PC-3 (cell line): Measurements from ENCODE around the gene SF3B2. TPM values are rescaled to one million over a fixed set of nuclear protein-coding genes. Genes with fewer than 3 reads are reported as not detected.

ENCODE experiments used
- ATAC-seq: fragments of 200-7000 bp; cut with Tn5 transposase; 2 replicates; pipeline ENCODE4 v1.9.1; 2020; ENCODE audit warnings: mild to moderate bottlenecking, moderate library complexity
- BruUV-seq: library from RNA; stranded (reverse); fragments of 400-500 nt; replicated peaks from 2 replicates; lab custom pipeline; 2021; lab: Mats Ljungman, UMichigan
- CTCF ChIA-PET: fragments of 300-600 bp; sonication (Branson Sonifier 250); formaldehyde crosslinking; loops from one replicate; lab custom pipeline; 2022; ENCODE audit warnings: antibody characterized with exemption; lab: Charles Lee
- POLR2A ChIA-PET: fragments of 300-600 bp; sonication (Branson Sonifier 250); formaldehyde crosslinking; loops from one replicate; lab custom pipeline; 2022; ENCODE audit warnings: antibody characterized with exemption; ENCODE audit not compliant: unreplicated experiment; lab: Charles Lee
- DNase-seq: peaks from one replicate; pipeline ENCODE4 v3.0.0-alpha.2; 2015
- H2AFZ ChIP-seq: fragments of 300-600 bp; sonication (generic); 2 replicates; pipeline ENCODE4 v1.6.0; 2016; ENCODE audit warnings: antibody characterized with exemption, low read length
- H3F3A ChIP-seq: fragments of 300-600 bp; sonication (generic); one replicate; pipeline ENCODE4 v1.6.0; 2017; ENCODE audit warnings: antibody characterized with exemption, low read length, control low read depth, mild to moderate bottlenecking; ENCODE audit not compliant: unreplicated experiment
- H3K27ac ChIP-seq: fragments of 300-600 bp; sonication (generic); 2 replicates; pipeline ENCODE4 v1.5.1; 2016; ENCODE audit warnings: mild to moderate bottlenecking, low read length
- H3K27me3 ChIP-seq: fragments of 300-600 bp; sonication (generic); 2 replicates; pipeline ENCODE4 v1.6.1; 2016; ENCODE audit warnings: low read length, mixed read lengths
- H3K36me3 ChIP-seq: fragments of 300-600 bp; sonication (generic); 2 replicates; pipeline ENCODE4 v1.6.1; 2016; ENCODE audit warnings: low read depth, mixed run types, low read length, mixed read lengths
- H3K4me1 ChIP-seq: fragments of 300-600 bp; sonication (generic); 2 replicates; pipeline ENCODE4 v1.5.1; 2016; ENCODE audit warnings: low read length; ENCODE audit not compliant: insufficient read depth
- H3K4me2 ChIP-seq: fragments of 300-600 bp; sonication (generic); 2 replicates; pipeline ENCODE4 v1.6.0; 2016; ENCODE audit warnings: low read length
- H3K4me3 ChIP-seq: fragments of 300-600 bp; sonication (generic); 2 replicates; pipeline ENCODE4 v1.5.1; 2016; ENCODE audit warnings: mild to moderate bottlenecking, low read length, mixed read lengths
- H3K79me2 ChIP-seq: fragments of 300-600 bp; sonication (generic); 2 replicates; pipeline ENCODE4 v1.6.1; 2017; ENCODE audit warnings: low read length, mixed read lengths
- H3K9ac ChIP-seq: fragments of 300-600 bp; sonication (generic); 2 replicates; pipeline ENCODE4 v1.6.0; 2016; ENCODE audit warnings: mild to moderate bottlenecking, low read length
- H3K9me2 ChIP-seq: fragments of 300-600 bp; sonication (generic); replicated peaks from 2 replicates; pipeline ENCODE4 v1.6.1; 2016; ENCODE audit warnings: mixed run types, low read length, mixed read lengths
- H3K9me3 ChIP-seq: fragments of 300-600 bp; sonication (generic); 2 replicates; pipeline ENCODE4 v1.6.1; 2016; ENCODE audit warnings: low read length, mixed read lengths
- H4K20me1 ChIP-seq: fragments of 300-600 bp; sonication (generic); 2 replicates; pipeline ENCODE4 v1.6.1; 2016; ENCODE audit warnings: low read length, mixed read lengths
- CTCF ChIP-seq: fragments of 300-600 bp; sonication (generic); conservative IDR thresholded peaks from 2 replicates; pipeline ENCODE4 v1.5.1; 2017; ENCODE audit warnings: antibody characterized with exemption, low read depth, mild to moderate bottlenecking, low read length
- EZH2 ChIP-seq: fragments of 300-600 bp; sonication (generic); IDR thresholded peaks from one replicate; pipeline ENCODE4 v1.6.1; 2017; ENCODE audit warnings: antibody characterized with exemption, mild to moderate bottlenecking, low read length; ENCODE audit not compliant: unreplicated experiment
- EZH2phosphoT487 ChIP-seq: fragments of 300-600 bp; sonication (generic); IDR thresholded peaks from 2 replicates; pipeline ENCODE4 v1.6.1; 2018; ENCODE audit warnings: mild to moderate bottlenecking, antibody characterized with exemption, low read length, borderline replicate concordance
- intact Hi-C: fragments of 100-400 bp; cut with micrococcal nuclease; formaldehyde crosslinking; loops from 2 replicates; pipeline ENCODE4 v1.9.0; 2023
- total RNA-seq: library from RNA; depleted of rRNA; stranded (reverse); fragments of >200 nt; gene quantifications from 2 replicates; pipeline ENCODE4 v1.2.3, GENCODE V29; 2014

The SF3B2 gene
- total RNA-seq, 1 experiment from 2014 or later = 241 TPM

GRCh38 chr11:66056501-66056900, 4.3 kb downstream of the SF3B2 start:
- Histone ChIP-seq H3K9me2 (no peaks in the 10 kb centered on the region), H3K4me2 (no peak overlapping the region), H4K20me1 (no peaks in the 10 kb centered on the region), H3K27ac (no peak overlapping the region), H3K79me2 (peaks cover 37% of the 10 kb centered on the region), H3K4me3 (no peak overlapping the region), H3K9me3 (no peaks in the 10 kb centered on the region), H3F3A (no peaks in the 10 kb centered on the region), H2AFZ (no peak overlapping the region), H3K27me3 (no peaks in the 10 kb centered on the region), H3K4me1 (peaks cover 8% of the 10 kb centered on the region), H3K36me3 (peaks cover 67% of the 10 kb centered on the region), H3K9ac (no peak overlapping the region)
- intact Hi-C loops = no loop called here
- POLR2A ChIA-PET = no interaction called here
- ATAC-seq (no peak), DNase-seq (no peak)
- TF ChIP-seq CTCF (no peak), EZH2phosphoT487 (no peak), EZH2 (no peak)
- CTCF ChIA-PET = no interaction called here
- BruUV-seq = no TSS peak

- peaks cover 93% of the 10 kb centered on the region for H3K36me3 ChIP-seq
- no peaks in the 10 kb centered on the region for H3K9me3 ChIP-seq
- ATAC-seq (no peak), DNase-seq (no peak)
- H3K9me2 ChIP-seq = no peaks in the 10 kb centered on the region
- H2AFZ ChIP-seq = no peak overlapping the region
- H3K27ac ChIP-seq = no peak overlapping the region
- intact Hi-C loops = no loop called here
- ChIA-PET CTCF (interaction anchor here (0.6 kb wide), 2 partner anchors 8 kb away, joined by 3 read pairs; partner anchors contain the start of gene SF3B2), POLR2A (no interaction called here)
- H3K4me3 ChIP-seq = no peak overlapping the region
- peaks cover 18% of the 10 kb centered on the region for H3K79me2 ChIP-seq
- H3K4me1 ChIP-seq = no peaks in the 10 kb centered on the region
- no peak overlapping the region for H3K4me2 ChIP-seq
- H4K20me1 ChIP-seq = no peaks in the 10 kb centered on the region
- BruUV-seq = no TSS peak
- H3K27me3 ChIP-seq = no peaks in the 10 kb centered on the region
- H3K9ac ChIP-seq = no peak overlapping the region
- H3F3A ChIP-seq = no peaks in the 10 kb centered on the region
- no peak for TF ChIP-seq EZH2phosphoT487
- TF ChIP-seq EZH2 = no peak
- no peak for TF ChIP-seq CTCF
These were observed 8.0 kb downstream of the SF3B2 start for GRCh38 chr11:66059966-66060680.

- no peak for ATAC-seq
- Histone ChIP-seq H3K27ac (no peak overlapping the region), H3K27me3 (no peaks in the 10 kb centered on the region), H3K4me1 (no peaks in the 10 kb centered on the region), H3K9me3 (no peaks in the 10 kb centered on the region), H3F3A (no peaks in the 10 kb centered on the region), H3K9ac (no peak overlapping the region), H3K4me2 (no peak overlapping the region), H3K9me2 (no peaks in the 10 kb centered on the region), H4K20me1 (no peaks in the 10 kb centered on the region), H2AFZ (no peak overlapping the region), H3K4me3 (no peak overlapping the region), H3K79me2 (peaks cover 9% of the 10 kb centered on the region; the same call in 1 of the 2 replicates), H3K36me3 (peaks cover 91% of the 10 kb centered on the region)
- BruUV-seq = no TSS peak
- ChIA-PET CTCF (no interaction called here), POLR2A (no interaction called here)
- no peak for DNase-seq
- TF ChIP-seq EZH2phosphoT487 (no peak), CTCF (no peak), EZH2 (no peak)
- intact Hi-C loops = no loop called here
These were observed 9.1 kb downstream of the SF3B2 start for GRCh38 chr11:66061268-66061667.
